Epidermal melanocyte (primary cell): ENCODE results near the gene TRPM5.
A peak's percentile ranks its signal among the peaks of the same experiment; 100 is the strongest.

ENCODE experiments used
- DNase-seq: peaks from one replicate; pipeline ENCODE4 v3.0.0; 2011; ENCODE audit warnings: low spot score; ENCODE audit not compliant: insufficient read length

TRPM5 gene

GRCh38 chr11:2436521-2437031, 7.7 kb downstream of the TRPM5 start:
- DNase-seq = no peak

GRCh38 chr11:2436013-2436520, 8.2 kb downstream of the TRPM5 start:
- DNase-seq = no peak

GRCh38 chr11:2435288-2436012, 8.9 kb downstream of the TRPM5 start:
- DNase-seq = no peak

- DNase-seq = no peak
Observed at GRCh38 chr11:2434506-2435255, 9.6 kb downstream of the TRPM5 start.

GRCh38 chr11:2434008-2434407, 10.3 kb downstream of the TRPM5 start:
- DNase-seq = no peak

GRCh38 chr11:2433106-2433925, 11.0 kb downstream of the TRPM5 start:
- no peak for DNase-seq

- DNase-seq = no peak
Observed at GRCh38 chr11:2432628-2433071, 11.7 kb downstream of the TRPM5 start.

GRCh38 chr11:2432171-2432621, 12.1 kb downstream of the TRPM5 start:
- DNase-seq = no peak

GRCh38 chr11:2431395-2431794, 12.9 kb downstream of the TRPM5 start:
- DNase-seq = no peak

- DNase-seq = peak; percentile 50
Observed at GRCh38 chr11:2428322-2428795, 16.0 kb downstream of the TRPM5 start.

- DNase-seq = no peak
Observed at GRCh38 chr11:2427721-2428321, 16.5 kb downstream of the TRPM5 start.

GRCh38 chr11:2426826-2427521, 17.3 kb downstream of the TRPM5 start:
- no peak for DNase-seq

- no peak for DNase-seq
Observed at GRCh38 chr11:2426221-2426620, 18.1 kb downstream of the TRPM5 start.

GRCh38 chr11:2425506-2425905, 18.8 kb downstream of the TRPM5 start:
- DNase-seq = no peak

GRCh38 chr11:2424811-2425495, 19.4 kb downstream of the TRPM5 start:
- DNase-seq = no peak

- no peak for DNase-seq
Observed at GRCh38 chr11:2423157-2424025, 20.9 kb downstream of the TRPM5 start.

GRCh38 chr11:2422461-2423156, 21.7 kb downstream of the TRPM5 start:
- no peak for DNase-seq

- no peak for DNase-seq
Observed at GRCh38 chr11:2421996-2422395, 22.3 kb downstream of the TRPM5 start.
